Gastrocnemius medialis (tissue), 4 donors: ENCODE results near the gene GTF2E1.

Experiments
- CTCF ChIP-seq, 5 experiments: fragments of 450-650 bp in 3 of 5; fragments of 200-600 bp in 2 of 5; sonication (generic) in 2 of 5; IDR thresholded peaks in 4 of 5; conservative IDR thresholded peaks in 1 of 5; 1 replicate in 4 of 5; 2 replicates in 1 of 5; pipeline ENCODE4 v1.5.1; 2016 to 2019; ENCODE audit warnings: antibody characterized with exemption in 5 of 5, mild to moderate bottlenecking in 3 of 5, moderate library complexity in 3 of 5
- POLR2A ChIP-seq, 2 donors: fragments of 450-650 bp; IDR thresholded peaks; one replicate each; pipeline ENCODE4 v1.6.1; 2017; ENCODE audit warnings: antibody characterized with exemption in 2 of 2, mild to moderate bottlenecking in 2 of 2, moderate library complexity in 2 of 2

- TF ChIP-seq POLR2A (IDR thresholded peaks at IDR 0.05) = no peak
- no peak for TF ChIP-seq CTCF (IDR thresholded peaks at IDR 0.05 in 4 of 5, conservative IDR thresholded peaks at IDR 0.05 in 1 of 5)
These were observed 80.6 kb downstream of the GTF2E1 start for GRCh38 chr3:120823156-120823555.
